Heart left ventricle (tissue), 13 donors: ENCODE measurements around the gene RPL37A.

ENCODE experiments used
- POLR2A ChIP-seq, 2 donors: fragments of 450-650 bp; IDR thresholded peaks; one replicate each; pipeline ENCODE4 v1.6.1; 2017; ENCODE audit warnings: antibody characterized with exemption in 2 of 2, mild to moderate bottlenecking in 2 of 2, moderate library complexity in 2 of 2
- TF ChIP-seq, protein P1 (sequence below), 12 donors: fragments of 200-600 bp; sonication (generic) in 4 of 12; IDR thresholded peaks; one replicate each; pipeline versions ENCODE4 v1.5.0 to v1.8.0; 2018 to 2022; ENCODE audit warnings: antibody characterized with exemption in 12 of 12, mild to moderate bottlenecking in 5 of 12
- donor health status: ischemic (EF 13 %, LVEDD 7.1; RV severe dilation, severe dysfunction).
- donor health status: DM: no; HTN: yes; CAD: no.
- donor health status: DM: no; HTN: no; CAD: no.
- donor health status: ischemic (EF 25% LVEDD 6.9; RV normal size, moderate dysfunction).
- donor health status: ischemic (EF 25% LVEDD 5.7; RV mildly dilated, moderate dysfunction).
- donor health status: ischemic (EF 35%, LVEDD 5.7; RV mildly dilated, moderate dysfunction).
- donor health status: nonischemic (EF 11% LVEDD 7.7; RV severe dilation, severe dysfunction).
- donor health status: DM: yes; HTN: yes; CAD: no.
- donor health status: PGD.
- donor health status: ischemic (EF 29% LVEDD 5.4; RV normal size, mild dysfunction).
- donor health status: nonischemic (EF 23%, LVEDD 6.1; RV moderate dilation, normal function).

- TF ChIP-seq, protein P1, sequence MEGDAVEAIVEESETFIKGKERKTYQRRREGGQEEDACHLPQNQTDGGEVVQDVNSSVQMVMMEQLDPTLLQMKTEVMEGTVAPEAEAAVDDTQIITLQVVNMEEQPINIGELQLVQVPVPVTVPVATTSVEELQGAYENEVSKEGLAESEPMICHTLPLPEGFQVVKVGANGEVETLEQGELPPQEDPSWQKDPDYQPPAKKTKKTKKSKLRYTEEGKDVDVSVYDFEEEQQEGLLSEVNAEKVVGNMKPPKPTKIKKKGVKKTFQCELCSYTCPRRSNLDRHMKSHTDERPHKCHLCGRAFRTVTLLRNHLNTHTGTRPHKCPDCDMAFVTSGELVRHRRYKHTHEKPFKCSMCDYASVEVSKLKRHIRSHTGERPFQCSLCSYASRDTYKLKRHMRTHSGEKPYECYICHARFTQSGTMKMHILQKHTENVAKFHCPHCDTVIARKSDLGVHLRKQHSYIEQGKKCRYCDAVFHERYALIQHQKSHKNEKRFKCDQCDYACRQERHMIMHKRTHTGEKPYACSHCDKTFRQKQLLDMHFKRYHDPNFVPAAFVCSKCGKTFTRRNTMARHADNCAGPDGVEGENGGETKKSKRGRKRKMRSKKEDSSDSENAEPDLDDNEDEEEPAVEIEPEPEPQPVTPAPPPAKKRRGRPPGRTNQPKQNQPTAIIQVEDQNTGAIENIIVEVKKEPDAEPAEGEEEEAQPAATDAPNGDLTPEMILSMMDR (IDR thresholded peaks at IDR 0.05), result no peak
- TF ChIP-seq POLR2A (IDR thresholded peaks at IDR 0.05), result no peak
These were observed 9.6 kb downstream of the RPL37A start for GRCh38 chr2:216508229-216508628.
